C4-2B (cell line): ENCODE measurements around the gene RNF227.

Source experiments
- H3K27ac ChIP-seq: fragments of 450-650 bp; 2 replicates; pipeline ENCODE4 v1.5.1; 2017
- ZFX ChIP-seq: fragments of 450-650 bp; IDR thresholded peaks from 2 replicates; pipeline ENCODE4 v1.6.1; 2017
- TF ChIP-seq, protein P1 (sequence below): fragments of 450-650 bp; conservative IDR thresholded peaks from 2 replicates; pipeline ENCODE4 v1.5.1; 2017; ENCODE audit warnings: mild to moderate bottlenecking

RNF227 gene

DNA sequence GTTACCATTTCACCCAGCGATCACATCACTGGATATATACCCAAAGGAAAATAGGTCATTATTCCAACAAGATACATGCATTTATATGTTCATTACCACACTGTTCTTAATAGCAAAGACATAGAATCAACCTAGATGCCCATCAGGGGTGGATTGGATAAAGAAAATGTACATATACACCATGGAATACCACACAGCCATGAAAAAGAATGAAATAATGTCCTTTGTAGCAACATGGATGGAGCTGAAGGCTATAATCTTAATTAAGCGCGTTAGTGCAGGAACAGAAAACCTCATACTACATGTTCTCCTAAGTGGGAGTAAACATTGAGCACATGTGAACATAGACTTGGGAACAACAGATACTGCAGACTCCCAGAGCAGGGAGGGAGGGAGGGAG is 34.5 kb upstream of the RNF227 start:
- H3K27ac ChIP-seq = no peak overlapping the region
- no peak for TF ChIP-seq ZFX
- TF ChIP-seq, protein P1, sequence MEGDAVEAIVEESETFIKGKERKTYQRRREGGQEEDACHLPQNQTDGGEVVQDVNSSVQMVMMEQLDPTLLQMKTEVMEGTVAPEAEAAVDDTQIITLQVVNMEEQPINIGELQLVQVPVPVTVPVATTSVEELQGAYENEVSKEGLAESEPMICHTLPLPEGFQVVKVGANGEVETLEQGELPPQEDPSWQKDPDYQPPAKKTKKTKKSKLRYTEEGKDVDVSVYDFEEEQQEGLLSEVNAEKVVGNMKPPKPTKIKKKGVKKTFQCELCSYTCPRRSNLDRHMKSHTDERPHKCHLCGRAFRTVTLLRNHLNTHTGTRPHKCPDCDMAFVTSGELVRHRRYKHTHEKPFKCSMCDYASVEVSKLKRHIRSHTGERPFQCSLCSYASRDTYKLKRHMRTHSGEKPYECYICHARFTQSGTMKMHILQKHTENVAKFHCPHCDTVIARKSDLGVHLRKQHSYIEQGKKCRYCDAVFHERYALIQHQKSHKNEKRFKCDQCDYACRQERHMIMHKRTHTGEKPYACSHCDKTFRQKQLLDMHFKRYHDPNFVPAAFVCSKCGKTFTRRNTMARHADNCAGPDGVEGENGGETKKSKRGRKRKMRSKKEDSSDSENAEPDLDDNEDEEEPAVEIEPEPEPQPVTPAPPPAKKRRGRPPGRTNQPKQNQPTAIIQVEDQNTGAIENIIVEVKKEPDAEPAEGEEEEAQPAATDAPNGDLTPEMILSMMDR = no peak

DNA sequence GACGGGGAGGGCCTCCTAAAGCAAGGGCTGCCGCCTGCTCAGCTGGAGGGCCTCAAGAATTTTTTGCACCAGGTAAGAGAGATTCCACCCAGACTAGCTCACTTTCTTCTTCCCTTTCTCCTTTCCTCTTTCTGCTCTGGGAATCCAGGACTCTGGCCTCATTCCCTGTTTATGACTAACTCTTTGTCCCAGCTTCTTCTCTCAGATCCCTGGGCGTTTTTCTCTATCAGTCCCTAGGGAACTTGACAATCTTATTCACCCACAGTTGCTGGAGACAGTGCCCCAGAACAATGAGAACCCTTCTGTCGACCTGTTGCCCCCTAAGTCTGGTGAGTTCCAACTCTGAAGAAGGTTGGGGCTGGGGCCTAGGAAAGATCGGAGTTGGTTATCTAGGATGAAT is 31.6 kb upstream of the RNF227 start:
- no peak overlapping the region for H3K27ac ChIP-seq
- TF ChIP-seq, protein P1 = no peak
- no peak for TF ChIP-seq ZFX

DNA sequence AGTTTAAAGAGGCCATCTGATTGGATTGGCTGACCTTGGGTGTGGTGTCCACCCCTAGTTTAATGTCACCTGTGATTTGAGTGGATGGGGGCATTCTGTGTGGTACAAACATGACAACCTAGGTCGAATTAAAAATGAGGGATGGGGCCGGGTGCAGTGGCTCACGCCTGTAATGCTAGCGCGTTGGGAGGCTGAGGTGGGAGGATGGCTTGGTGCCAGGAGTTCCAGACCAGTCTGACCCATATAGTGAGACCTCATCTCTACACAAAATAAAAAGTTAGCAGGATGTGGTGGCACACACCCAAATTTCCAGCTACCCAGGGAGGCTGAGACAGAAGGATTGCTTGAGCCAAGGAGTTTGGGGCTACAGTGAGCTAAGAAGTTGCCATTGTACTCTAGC is 30.4 kb upstream of the RNF227 start:
- H3K27ac ChIP-seq = no peak overlapping the region
- no peak for TF ChIP-seq ZFX
- TF ChIP-seq, protein P1 = no peak

DNA sequence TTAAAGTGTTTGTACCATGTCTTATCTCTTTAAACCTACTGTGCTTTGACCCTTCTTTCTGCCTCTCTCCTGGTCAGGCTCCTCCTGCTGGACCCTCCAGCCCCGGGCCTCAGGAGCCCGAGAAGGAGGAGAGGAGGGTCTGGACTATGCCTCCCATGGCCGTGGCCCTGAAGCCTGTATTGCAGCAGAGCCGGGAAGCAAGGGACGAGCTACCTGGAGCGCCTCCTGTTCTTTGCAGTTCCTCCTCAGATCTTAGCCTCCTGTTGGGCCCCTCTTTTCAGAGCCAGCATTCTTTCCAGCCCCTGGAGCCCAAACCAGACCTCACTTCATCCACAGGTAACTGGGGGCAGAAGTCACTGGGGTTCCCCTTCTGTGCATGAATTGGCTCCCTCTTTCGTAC is 29.6 kb upstream of the RNF227 start:
- H3K27ac ChIP-seq = no peak overlapping the region
- TF ChIP-seq ZFX = no peak
- TF ChIP-seq, protein P1 = no peak

DNA sequence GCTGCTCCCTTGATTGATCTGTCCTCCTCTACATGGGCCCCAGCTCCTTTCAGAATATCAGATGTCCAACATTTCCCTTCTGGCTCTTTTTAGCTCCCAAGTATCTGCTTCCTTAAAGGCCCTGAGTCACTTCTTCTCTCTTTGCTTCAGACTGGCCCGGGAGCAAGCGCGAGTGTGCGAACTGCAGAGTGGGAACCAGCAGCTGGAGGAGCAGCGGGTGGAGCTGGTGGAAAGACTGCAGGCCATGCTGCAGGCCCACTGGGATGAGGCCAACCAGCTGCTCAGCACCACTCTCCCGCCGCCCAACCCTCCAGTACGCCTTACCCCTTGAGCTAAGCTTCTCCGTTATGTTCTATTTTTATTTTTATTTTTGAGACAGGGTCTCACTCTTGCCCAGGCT is 28.2 kb upstream of the RNF227 start:
- TF ChIP-seq, protein P1 = no peak
- TF ChIP-seq ZFX = no peak
- no peak overlapping the region for H3K27ac ChIP-seq

DNA sequence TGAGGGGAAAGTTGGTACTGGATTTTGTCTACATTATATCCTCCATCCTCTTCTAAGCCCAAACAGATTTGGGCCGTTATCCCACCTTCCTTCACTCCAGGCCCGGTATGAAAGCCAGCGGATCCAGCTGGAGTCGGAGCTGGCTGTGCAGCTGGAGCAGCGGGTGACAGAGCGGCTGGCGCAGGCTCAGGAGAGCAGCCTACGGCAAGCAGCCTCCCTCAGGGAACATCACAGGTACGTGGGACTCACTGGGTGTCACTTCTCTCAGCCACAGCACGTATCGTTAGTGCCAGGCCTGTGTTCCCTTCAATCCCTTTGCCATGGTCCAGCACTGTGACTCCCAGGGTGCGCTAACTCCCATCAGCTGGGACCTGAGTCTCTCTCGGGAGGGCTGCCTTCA is 27.2 kb upstream of the RNF227 start:
- H3K27ac ChIP-seq = no peak overlapping the region
- TF ChIP-seq ZFX = no peak
- TF ChIP-seq, protein P1 = no peak

DNA sequence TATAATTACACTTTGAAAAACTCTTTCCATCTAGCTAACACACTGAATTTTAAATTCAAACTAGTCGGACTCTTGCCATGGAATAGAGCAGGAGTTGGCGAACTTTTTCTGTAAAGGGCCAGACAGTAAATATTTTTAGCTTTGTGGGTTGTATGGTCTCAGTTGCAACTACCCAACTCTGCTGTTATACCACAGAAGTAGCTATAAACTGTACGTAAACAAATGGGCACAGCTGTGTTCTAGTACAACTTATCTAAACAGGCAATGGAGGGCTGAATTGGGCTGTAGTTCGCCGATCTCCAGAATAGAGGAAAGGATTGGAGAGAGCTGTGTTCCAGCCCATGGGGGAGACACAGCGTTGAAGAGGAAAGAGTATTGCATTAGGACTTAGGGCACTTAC is 24.7 kb upstream of the RNF227 start:
- no peak overlapping the region for H3K27ac ChIP-seq
- TF ChIP-seq, protein P1 = no peak
- TF ChIP-seq ZFX = no peak
